ENCODE results near the gene CHRNA3.

CHRNA3 gene

DNA sequence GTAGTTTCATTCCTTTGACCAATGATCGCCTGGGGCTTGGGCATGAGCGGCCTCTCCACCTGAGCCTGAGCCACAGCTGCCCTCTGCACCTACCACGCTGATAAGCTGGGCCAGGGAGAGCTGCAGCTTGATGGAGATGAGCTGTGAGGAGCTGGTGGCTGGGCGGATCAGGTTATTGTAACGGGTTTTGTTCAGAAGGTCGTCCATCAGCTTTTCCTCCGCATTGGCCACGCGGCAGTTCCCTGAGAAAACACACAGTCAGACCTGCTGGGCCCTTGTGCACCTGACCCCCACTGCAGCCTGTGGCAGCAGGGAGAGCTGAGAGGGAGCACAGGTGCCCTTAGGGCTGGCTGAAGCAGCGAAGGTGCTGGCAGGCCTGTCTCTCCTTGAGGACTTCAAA is 14.6 kb upstream of the CHRNA3 start:
- no peak for DNase-seq

DNA sequence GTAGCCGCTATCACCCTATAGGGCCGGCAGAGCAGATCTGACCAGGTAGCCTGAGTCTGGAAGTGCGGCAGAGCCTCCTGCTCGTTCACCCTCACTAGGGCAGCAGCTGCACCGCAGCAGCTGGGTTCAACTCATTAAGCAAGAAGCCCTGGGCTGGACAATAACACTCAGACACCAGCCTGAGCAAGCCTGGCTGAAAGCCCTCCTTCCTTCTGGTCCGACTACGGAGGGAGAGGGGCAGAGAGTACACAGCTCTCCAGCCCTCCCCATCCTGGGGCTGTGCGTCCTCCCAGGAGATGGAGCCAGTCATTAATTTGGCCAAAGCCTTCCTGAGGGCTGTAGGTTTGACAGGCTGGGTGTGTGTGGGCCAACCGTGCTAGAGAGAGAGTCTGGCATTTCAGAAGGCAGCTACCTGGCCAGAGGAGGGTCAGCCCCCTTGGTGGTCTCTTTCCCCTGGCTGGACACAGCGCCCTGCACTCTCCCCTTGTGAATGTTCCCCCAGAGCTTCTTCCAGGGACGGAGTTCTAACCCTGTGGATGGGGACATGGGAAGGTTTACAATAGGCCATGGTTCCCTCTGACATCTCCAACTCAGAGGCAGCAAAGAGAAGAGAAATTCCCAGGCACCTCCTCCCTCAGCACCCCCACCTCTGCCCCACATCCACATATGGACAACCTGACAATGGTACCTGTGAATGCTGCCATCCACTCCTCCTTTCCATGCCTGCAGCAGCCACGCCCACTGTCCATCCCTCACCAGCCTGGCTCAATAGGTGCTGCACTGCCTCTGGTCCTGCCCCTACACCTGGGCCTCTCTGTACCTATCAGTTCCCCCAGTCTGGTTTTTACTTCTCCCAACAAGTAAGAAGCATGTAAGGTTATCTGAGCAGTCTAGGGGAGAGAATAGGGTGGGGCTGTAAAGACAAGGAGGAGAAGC is 13.7 kb upstream of the CHRNA3 start:
- DNase-seq = no peak

- no peak for DNase-seq
Observed at GRCh38 chr15:78633348-78633747, 12.6 kb upstream of the CHRNA3 start.

DNA sequence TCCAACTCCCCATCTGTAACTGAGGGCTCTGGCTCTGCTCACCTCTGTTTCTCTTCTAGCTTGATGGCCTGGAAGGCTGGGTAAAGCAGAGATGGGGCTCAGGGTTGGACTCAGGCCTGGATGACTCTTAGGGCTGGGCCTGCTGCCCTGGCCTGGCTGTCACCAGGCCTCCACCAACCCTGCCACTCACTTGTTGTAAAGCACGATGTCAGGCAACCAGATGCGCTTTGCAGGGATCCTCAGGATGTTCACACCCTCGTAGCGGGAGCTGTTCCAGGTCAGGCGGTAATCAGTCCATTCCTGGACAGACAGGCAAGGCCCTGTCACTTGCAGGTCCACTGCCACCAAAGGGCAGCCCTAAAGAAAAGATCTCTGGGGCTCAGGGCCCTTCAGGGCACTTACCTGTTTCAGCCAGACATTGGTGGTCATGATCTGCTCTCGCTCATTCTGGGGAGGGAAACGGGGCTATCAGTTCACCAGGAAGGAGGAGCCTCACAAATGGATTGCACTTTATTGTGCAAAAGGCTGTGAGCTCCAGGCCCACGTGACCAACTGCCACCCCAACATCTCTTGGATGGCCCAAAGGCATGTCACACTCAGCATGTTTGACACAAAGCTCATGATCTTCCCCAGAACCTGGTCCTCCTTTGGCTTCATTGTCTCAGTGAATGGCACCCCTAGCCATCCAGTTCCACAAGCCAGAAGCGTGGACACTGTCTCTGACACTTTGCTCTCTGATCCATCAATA is 10.3 kb upstream of the CHRNA3 start:
- no peak for DNase-seq

- DNase-seq = no peak
Observed at GRCh38 chr15:78629716-78630065, 8.9 kb upstream of the CHRNA3 start.

GRCh38 chr15:78629031-78629715 is 8.4 kb upstream of the CHRNA3 start:
- DNase-seq = no peak

- no peak for DNase-seq
Observed at GRCh38 chr15:78628227-78628626, 7.4 kb upstream of the CHRNA3 start.

- DNase-seq = no peak
Observed at GRCh38 chr15:78627348-78627747, 6.6 kb upstream of the CHRNA3 start.

DNA sequence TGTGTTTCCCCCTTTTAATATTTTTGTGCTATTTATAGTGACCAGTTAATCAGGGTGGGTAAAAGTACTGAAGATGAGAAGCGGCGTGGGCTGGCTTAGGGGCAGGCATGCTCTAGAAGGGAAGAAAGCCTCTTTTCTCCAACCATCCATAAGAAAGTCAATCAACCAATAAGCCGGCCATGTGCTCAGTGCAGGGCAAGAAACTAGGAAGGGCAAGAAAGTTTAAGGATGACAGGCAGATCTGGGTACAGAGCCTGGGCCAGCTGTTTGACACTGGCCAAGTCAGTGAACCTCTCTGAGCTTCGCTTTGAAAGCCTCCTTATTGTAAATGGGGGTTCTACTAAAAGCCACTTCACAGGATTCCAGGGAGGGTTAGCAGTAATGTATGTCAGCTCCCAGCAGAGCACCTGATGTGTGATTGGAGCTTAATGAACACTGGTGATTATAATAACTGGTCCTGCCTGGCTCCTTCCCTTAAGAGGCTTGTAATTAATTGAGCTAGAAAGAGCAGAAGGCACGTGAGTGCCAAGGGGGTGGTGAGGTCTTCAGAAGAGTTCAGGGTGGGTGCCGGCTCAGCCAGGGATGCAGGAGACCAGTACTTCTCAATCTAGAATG is 5.7 kb upstream of the CHRNA3 start:
- DNase-seq = no peak

DNA sequence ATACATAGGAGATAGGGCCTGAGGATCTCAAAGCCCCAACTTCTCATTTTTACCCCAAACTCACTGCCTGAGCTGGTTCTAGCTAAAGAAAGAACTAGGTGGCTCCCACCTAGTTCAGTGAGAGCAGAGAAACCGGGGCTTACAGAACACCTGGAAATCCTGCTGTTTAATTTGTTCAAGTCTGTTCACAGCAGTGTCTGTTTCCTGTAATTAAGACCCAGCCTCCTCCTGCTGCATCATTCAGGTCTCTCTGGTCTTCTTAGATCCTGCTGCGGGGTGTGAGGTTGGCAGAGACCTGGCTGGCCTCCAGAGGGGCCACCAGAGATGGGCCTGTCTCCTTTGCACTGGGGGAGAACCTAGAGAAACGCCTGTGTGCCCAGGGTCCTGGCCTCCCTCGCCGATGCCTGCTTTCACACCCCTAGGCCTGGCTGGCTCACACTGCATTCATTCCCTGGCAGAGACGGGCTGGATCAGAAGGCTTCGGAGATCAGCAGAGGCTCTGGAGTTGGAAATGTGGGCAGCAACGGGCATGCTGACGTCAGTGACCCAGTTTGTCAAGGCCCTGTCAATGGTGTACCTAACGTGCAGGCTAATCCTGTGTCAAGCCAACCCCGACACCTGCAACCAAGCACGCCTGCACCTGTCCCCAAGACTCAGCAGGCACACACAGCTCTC is 4.9 kb upstream of the CHRNA3 start:
- DNase-seq = no peak

GRCh38 chr15:78624651-78625590 is 4.1 kb upstream of the CHRNA3 start:
- DNase-seq = no peak

DNA sequence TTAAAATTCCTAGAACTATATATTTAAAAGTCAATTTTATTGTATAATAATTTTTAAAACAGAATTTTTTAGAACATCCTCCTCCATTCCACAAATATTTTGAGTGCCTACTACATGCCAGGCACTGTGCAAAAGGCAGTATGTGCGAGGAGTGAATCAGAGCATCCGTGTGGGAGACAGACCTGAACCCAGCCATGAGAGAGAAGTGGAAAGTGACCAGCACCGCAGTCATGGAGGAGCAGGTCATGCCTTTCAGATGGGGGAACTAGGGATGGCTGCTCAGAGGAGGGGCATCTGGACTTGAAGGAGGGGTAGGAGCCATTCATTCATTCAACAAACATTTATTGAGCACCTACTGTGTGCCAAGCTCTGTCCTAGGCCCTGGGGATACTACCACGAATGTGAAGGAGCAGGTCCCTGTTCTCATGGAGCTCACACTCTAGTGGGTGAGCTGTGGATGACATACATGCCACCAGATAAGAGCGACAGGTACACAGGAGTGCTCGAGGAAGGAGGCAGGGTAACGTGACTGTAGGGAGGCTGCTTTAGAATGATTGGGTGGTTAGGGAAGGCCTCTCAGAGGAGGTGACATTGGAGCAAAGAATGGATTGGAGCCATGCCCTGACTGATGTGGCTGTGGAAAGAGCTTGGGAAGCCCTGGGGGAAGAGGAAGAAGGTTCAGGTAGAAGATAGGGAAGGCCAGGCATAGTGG is 3.1 kb upstream of the CHRNA3 start:
- no peak for DNase-seq

DNA sequence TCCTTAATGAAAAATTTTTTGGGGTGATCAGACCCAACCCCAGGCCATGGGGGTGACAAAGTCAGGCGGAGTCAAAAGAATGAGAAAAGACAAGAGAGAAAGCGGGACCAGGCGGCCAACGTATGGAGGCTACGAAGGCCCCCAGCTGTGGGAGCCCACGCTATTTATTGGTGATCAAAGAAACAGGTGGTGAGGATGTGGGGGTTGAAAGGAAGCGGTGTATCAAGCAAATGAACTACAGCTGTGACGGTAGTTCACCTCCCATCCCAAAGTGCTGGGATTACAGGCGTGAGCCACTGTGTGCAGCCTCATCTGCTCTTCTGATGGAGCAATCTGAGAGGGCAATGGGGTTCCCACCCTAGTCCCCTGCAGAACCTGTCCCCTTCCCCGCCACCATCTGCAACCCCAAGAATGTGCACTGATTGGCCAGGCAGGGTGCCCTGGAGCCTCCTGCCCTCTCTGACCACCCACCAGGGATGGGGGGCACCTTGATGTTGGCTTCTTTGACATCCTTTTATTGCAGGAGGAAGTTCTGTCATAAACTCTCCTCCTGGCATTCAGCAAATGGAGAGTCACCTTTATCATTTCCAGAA is 1.1 kb upstream of the CHRNA3 start:
- DNase-seq = no peak

DNA sequence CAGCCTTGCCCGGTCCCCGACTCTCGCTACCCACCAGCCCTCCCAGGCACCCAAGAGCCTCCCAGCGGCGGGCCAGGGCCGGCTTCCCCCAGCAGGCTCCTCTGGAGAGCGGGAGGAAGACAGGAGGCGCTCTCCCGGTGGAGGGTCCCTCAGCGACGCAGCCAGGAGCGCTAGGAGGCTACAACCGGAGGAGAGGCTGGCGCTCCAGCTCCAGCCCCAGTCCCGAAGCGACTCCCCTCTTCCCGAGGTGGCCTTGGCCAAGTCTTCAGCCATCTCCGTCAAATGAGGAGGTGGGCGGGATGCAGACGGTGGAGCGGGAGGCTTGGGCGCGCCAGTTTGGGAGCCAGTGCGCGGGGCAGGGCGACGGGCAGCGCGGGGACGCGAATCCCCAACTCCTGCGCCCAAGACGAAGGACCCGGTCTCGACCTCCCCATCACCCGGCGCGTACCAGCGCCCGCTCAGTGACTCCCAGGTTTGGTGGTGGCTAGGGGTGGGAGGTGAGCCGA is 722 bp downstream of the CHRNA3 start:
- no peak for DNase-seq

- no peak for DNase-seq
Observed at GRCh38 chr15:78619022-78619950, 1.5 kb downstream of the CHRNA3 start.

GRCh38 chr15:78618490-78618934 is 2.3 kb downstream of the CHRNA3 start:
- peak in 1 of 2 experiments; percentile 53 for DNase-seq

DNA sequence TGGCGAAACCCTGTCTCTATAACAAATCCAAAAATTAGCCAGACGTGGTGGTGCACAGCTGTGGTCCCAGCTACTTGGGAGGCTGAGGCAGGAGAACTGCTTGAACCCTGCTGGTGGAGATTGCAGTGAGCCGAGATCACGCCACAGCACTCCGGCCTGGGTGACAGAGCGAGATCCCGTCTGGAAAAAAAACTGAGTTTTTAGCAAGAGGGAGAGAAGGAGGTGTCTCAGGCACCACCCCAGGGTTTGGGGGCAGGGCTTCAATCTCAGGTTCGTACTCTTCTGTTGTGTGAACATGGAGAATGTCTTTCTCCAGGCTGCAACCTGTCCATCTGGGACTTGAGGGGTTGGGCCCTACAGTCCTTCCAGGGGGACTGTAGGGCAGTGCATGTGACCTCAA is 2.7 kb downstream of the CHRNA3 start:
- DNase-seq = no peak

GRCh38 chr15:78617516-78617915 is 3.3 kb downstream of the CHRNA3 start:
- no peak for DNase-seq

- no peak for DNase-seq
Observed at GRCh38 chr15:78617076-78617475, 3.7 kb downstream of the CHRNA3 start.

Data from cerebellar nuclear complex (tissue), 1 donor.